ENCODE results near the gene TBX1.

Gene TBX1

DNA sequence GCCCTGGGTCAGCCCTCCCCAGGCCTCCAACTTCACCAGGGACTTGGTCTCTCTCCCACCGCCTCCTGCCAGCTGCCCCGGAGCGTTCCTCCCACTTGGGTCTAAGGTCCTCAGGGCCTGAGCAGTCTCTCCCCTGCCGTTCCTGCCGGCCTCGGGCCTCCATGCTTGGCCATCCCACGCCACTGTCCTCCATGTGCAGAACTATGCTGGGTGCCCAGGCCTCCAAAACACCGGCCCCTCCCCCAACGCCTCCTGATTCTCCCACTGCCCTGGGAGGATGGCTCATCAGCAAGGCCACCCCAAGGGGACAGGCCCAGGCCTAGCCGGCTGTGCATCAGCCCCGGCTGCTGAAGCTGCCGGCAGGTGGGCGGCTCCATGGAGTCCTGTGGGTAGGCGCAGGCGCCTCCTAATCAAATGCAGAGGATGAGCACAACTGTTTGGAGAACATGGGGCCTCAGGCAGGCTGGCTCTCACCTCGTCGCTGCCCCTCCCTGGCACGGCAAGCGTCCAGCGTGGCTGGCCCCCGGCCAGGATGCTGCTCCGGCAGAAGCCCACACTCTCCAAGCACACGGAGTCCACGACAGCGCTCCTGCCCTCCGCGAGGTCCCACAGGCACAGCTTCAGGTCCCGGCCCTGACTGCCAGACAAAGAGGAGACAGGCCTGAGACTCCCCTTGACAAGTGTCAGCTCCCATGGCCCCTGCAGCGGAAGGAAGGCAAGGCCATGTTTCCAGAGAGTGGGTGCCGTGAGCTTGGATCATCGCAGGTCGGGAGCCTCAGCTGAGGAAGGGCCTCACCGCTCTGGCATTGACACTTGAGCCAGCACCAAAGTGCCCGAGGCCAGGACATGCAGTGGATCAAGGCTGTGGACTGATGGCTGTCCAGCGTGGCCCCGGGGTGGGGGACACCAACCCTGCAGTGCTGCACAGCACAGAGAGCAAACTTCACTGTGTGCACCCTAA is 51.5 kb downstream of the TBX1 start:
- no peaks in the 10 kb centered on the region for H3K4me1 Mint-ChIP-seq
- DNase-seq (ENCODE audit: low spot score in 2 of 2) (no peak), ATAC-seq (ENCODE audit: low read depth) (no peak)
- no peaks in the 10 kb centered on the region for H3K9me3 Mint-ChIP-seq
- H3K27me3 Mint-ChIP-seq: no peaks in the 10 kb centered on the region
- H3K36me3 Mint-ChIP-seq: peaks cover 6% of the 10 kb centered on the region
- H3K27ac Mint-ChIP-seq: no peak overlapping the region
- H3K4me3 Mint-ChIP-seq: no peak overlapping the region

DNA sequence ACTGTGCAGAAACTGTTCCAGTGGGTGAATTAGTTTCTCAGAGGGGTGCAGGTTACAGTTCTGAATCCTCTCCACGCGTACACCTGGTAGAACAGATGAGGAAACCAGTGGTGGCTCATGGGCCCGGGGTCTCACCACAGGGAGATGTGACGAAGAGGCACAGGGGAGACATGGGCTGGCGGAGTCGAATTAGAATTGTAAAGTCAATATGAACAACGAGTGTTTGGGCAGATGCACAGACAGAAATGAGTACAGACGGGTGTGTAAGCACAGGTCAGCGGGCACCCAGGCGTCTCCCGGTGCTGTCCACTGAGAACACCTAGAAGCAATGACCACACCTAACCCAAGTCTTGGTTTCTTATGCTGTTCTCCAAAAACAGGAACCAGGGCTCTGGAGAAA is 52.3 kb downstream of the TBX1 start:
- H3K36me3 Mint-ChIP-seq: peaks cover 6% of the 10 kb centered on the region
- H3K27me3 Mint-ChIP-seq: no peaks in the 10 kb centered on the region
- no peaks in the 10 kb centered on the region for H3K4me1 Mint-ChIP-seq
- no peak overlapping the region for H3K27ac Mint-ChIP-seq
- no peak overlapping the region for H3K4me3 Mint-ChIP-seq
- no peak for DNase-seq (ENCODE audit: low spot score in 2 of 2)
- H3K9me3 Mint-ChIP-seq: no peaks in the 10 kb centered on the region
- no peak for ATAC-seq (ENCODE audit: low read depth)

DNA sequence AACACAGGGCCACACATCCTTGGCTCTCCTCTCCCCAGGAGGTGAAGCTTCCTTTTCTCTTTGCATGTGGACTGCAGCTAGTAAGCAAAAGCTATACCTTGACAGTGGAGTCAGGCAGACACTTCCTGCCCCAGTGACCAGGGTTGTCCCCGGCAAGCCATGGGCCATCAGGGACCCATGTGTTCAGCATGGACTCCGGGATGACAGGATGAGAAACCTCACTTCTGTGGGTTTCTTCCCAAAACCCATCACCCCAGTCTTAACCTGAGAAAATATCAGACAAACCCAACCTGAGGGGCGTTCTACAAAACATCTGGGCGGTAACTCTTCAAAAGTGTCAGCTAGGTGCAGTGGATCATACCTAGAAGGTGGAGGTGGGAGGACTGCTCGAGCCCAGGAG is 53.9 kb downstream of the TBX1 start:
- Mint-ChIP-seq H3K4me3 (no peak overlapping the region), H3K9me3 (no peaks in the 10 kb centered on the region), H3K27me3 (no peaks in the 10 kb centered on the region), H3K27ac (no peak overlapping the region), H3K36me3 (peaks cover 6% of the 10 kb centered on the region), H3K4me1 (no peaks in the 10 kb centered on the region)
- DNase-seq (ENCODE audit: low spot score in 2 of 2): no peak
- ATAC-seq (ENCODE audit: low read depth): no peak

DNA sequence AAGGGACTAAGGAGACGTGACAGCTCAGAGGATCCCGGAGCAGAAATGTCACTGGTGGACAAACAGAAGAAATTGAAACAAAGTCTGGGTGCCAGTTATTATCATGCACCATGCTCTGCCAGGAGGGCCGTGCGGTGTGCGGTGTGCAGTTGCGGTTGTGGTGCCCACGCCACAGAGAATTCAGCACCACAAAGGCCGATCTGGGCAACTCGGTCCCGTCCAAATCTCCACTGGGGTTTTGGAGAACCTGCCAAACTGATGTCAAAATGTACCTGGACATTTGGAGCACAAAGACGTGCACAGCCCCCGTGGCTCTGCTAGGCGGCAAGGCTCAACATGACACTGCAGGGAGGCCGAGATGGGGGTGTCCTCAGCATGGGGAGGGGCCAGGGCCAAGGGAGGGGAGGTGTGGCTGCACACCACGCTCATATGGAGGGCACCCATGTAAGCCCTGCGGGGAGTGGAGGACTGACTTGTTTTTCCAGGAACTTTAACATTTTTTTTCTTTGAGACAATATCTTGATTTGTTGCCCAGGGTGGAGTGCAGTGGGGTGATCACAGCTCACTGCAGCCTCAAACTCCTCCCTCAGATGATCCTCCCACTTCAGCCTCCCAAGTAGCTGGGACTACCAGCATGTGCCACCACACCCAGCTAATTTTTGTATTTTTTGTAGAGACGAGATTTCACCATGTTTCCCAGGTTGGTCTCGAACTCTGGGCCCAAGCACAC is 54.7 kb downstream of the TBX1 start:
- DNase-seq (ENCODE audit: low spot score in 2 of 2): no peak
- H3K27me3 Mint-ChIP-seq: no peaks in the 10 kb centered on the region
- H3K4me1 Mint-ChIP-seq: no peaks in the 10 kb centered on the region
- H3K27ac Mint-ChIP-seq: no peak overlapping the region
- no peak overlapping the region for H3K4me3 Mint-ChIP-seq
- no peaks in the 10 kb centered on the region for H3K9me3 Mint-ChIP-seq
- H3K36me3 Mint-ChIP-seq: peaks cover 6% of the 10 kb centered on the region
- ATAC-seq (ENCODE audit: low read depth): no peak

DNA sequence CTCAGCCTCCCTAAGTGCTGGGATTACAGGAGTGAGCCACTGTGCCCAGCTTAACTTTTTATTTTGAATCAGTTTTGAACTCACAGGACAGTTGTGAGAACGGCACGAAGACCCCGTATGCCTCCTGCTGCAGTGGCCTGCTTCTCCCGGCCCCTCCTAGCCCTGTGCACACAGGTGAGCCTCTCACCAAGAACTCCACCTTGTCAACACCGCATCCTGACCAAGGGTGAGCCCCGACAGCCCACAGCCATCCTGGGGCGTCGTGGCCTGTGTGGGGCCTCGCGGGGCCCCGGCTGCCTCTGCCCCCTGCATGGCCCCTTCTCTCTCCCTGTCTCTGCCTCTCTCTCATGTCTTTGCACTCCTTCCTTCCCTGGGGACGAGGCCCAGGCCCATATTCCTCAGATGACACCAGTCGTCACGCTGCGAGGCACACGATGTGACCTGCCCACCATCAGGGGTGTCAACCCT is 55.3 kb downstream of the TBX1 start:
- Mint-ChIP-seq H3K27me3 (no peaks in the 10 kb centered on the region), H3K27ac (peak overlapping the region; percentile 18), H3K4me3 (no peak overlapping the region), H3K4me1 (no peaks in the 10 kb centered on the region), H3K36me3 (peaks cover 6% of the 10 kb centered on the region), H3K9me3 (no peaks in the 10 kb centered on the region)
- no peak for ATAC-seq (ENCODE audit: low read depth)
- no peak for DNase-seq (ENCODE audit: low spot score in 2 of 2)

DNA sequence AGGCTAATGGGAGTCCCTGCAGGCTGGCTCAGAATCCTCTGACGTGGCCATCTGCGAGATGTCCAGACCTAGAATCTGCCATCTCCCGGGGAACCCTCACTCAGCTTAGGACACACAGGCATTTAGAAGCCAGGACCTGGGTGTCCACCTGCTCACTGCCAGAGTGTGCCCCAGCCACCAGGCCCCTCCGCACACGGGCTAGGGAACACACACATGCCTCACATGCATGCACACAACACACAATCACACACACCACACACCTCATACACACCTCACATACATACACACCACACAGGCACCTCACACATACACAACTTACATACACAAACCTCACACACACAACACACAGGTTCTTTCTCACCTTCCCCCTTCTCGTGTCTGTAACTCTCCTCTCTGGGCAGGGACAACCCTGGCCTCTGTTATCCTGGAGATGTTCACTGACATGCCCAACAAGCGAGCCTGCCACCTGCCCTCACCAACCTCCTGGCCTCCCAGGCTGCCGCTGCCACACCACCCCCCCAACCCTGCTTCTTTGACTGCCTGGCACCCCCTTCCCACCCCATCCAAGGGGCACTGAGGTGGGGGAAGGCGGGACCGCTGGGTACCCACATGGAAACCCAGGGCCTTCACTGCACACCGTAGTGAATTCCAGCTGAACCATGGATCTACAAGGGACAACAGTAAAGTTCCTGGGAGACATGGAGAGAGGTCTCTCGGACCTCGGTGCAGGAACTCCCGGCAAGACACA is 56.0 kb downstream of the TBX1 start:
- H3K4me3 Mint-ChIP-seq: no peak overlapping the region
- H3K27ac Mint-ChIP-seq: peak overlapping the region; percentile 18
- no peak for DNase-seq (ENCODE audit: low spot score in 2 of 2)
- H3K36me3 Mint-ChIP-seq: peaks cover 6% of the 10 kb centered on the region
- H3K9me3 Mint-ChIP-seq: no peaks in the 10 kb centered on the region
- no peaks in the 10 kb centered on the region for H3K27me3 Mint-ChIP-seq
- ATAC-seq (ENCODE audit: low read depth): no peak
- H3K4me1 Mint-ChIP-seq: no peaks in the 10 kb centered on the region

Data from memory B cell (primary cell).